LNCaP clone FGC (cell line): ENCODE results near the gene PDHX.
A peak's percentile ranks its signal among the peaks of the same experiment; 100 is the strongest.

Source experiments
- DNase-seq: peaks from one replicate; pipeline ENCODE4 v3.0.0-alpha.2; 2011; ENCODE audit warnings: low read depth
- H3K4me3 ChIP-seq: 2 replicates; pipeline ENCODE4 v1.5.1; 2011; ENCODE audit warnings: mild to moderate bottlenecking, low read depth, low read length, control low read depth
- CTCF ChIP-seq: IDR thresholded peaks from 2 replicates; pipeline ENCODE4 v1.5.1; 2012; ENCODE audit warnings: mild to moderate bottlenecking; ENCODE audit not compliant: control insufficient read depth, insufficient read depth; ENCODE audit errors: extremely low read depth

PDHX gene

DNA sequence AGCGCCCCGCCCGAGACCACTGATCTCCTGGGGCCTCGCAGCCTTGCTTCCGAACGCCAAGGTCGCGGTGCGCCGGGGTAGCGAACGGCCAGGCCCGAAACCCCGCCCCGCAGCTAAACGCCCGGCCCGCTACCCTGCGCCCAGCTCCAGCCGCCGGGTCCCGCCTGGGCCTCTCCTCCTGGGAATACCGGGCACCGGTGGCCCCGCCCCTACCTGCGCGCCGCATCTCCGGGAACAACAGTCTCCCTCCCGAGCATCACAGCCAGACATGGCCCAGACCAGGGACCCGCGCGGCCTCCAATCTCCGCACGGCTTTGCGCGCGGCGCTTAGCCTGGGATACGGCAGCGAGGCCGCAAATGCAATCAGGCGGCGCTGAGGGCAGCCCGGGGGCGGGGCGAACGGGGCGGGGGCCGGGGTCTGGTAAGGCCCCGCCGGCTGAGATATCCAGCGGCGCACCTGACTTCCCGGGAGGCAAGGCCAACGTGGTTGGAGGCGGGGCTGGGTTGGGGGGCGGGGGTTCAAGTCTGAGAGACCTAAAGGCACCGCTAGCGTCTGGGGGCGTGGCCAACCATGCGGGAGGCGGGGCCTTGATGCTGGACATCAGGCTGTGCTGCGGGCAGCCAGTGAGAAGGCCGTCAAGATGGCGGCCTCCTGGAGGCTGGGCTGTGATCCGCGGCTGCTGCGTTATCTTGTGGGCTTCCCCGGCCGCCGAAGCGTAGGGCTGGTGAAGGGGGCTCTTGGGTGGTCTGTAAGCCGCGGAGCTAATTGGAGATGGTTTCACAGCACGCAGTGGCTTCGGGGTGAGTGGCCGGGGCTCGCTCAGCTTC, at the start of gene PDHX, which contains the start of gene APIP:
Gene PDHX, plus strand, starts transcription at position 604 of the 828 bp plus-strand sequence. Its CDS starts 38 bp downstream, at position 642.
Gene APIP, minus strand, starts transcription at position 365 of the 828 bp plus-strand sequence. Its CDS starts 95 bp downstream, at position 270.
- DNase-seq: peak; percentile 97
- no peak for TF ChIP-seq CTCF
- peak within 1 kb of the TSS; percentile 95 for H3K4me3 ChIP-seq

DNA sequence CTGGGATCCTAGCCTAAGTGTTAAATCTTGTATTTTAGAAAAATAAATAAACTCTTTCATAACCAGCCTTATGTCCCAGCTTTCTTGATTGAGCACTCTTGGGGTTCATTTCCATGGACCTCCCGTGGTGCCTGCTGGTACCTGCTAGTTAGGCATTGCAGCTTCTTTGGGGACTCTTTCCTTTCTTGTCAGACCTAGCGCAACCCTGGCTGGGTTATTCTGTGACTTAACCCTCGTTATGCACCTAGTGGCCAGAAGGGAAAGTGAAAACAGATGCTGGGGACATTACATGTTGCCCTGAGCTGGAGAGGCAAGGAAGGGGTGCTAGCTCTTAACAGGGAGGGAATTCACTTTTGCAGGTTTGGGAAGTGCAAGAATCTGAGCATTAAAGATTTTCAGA, 47.0 kb upstream of the PDHX start:
- TF ChIP-seq CTCF: 0 out of 2 replicates have a peak, but pooled peaks have one; percentile 9
- DNase-seq: no peak
- no peak overlapping the region for H3K4me3 ChIP-seq

DNA sequence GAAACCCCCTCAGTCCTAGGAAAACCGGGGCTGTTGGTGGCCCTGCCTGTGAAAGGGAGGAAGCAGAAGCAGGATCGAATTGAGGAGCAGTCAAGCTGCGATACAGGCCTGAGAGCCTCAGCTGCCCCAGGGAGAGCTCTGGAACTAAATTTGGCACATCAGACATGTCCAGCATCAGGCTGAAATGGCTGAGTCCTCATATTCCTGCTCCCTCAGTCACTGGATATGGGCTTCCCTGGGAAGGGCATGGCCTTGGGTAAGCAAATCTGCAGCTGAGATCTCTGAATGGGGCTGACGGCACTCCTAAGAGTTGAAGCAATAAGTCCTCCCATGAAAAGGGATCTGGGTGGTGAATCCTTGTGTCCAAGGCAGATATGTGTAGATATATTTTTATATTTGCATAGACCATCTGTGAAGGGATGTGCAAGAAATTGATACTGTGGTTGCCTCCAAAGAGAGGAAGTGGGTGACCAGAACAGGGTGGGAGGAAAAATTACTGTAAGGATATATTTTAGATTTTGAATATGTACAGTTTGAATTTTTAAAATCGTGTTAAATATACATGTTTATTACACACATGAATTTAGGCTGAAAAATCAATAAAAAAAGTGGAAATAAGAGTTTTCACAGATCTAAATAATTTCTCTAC, 45.7 kb upstream of the PDHX start:
- DNase-seq: no peak
- TF ChIP-seq CTCF: no peak
- H3K4me3 ChIP-seq: no peak overlapping the region

DNA sequence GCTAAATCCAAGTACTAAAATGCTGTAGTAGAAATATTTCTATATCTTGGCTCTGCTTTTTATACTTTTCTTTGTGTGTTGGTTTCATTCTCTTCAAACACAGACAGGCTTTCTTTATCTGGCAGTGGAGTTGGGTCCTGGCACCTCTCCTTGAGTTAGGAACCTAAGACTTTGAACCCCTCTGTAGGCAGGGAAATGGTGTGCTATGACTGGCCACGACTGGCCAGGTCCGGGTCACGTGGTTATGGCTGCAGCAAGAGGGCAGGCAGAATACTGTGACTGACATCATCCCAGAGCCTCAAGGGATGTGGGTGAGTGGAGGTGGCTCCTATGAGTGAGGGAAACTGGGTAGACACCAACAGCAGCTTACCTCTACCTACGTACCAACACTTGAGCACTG, 42.2 kb upstream of the PDHX start:
- no peak for TF ChIP-seq CTCF

DNA sequence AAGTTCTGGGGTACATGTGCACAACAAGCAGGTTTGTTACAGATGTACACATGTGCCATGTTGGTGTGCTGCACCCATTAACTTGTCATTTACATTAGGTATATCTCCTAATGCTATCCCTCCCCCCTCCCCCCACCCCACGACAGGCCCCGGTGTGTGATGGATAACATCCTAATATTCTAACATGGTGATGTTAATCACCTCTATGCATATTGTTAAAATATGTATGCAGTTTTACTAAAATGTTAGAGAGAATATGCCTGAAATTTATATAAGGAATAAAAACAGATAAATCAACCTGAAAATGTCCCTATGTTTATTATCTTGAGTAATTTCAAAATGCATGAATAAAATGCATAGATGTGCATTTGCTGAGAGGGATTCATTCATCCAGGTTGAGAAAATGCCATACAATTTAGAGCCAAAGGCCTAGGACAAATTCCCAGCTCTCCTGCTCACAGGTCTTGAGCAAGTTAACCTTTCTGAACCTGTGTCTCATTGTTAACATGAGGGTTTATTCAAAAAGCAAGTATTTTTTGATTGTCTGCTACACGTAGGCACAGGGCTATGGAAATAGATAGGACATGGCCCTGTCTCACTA, 38.9 kb upstream of the PDHX start:
- H3K4me3 ChIP-seq: no peak overlapping the region
- DNase-seq: no peak
- TF ChIP-seq CTCF: no peak

More for the DNA sequence above, 42.2 kb upstream of the PDHX start:
- no peak for DNase-seq
- H3K4me3 ChIP-seq: no peak overlapping the region

- no peak for TF ChIP-seq CTCF
- H3K4me3 ChIP-seq: no peak overlapping the region
- no peak for DNase-seq
Measured at GRCh38 chr11:34881900-34882299, 34.5 kb upstream of the PDHX start.
